GM19372 (cell line): ENCODE data around the gene BAZ2A.
A peak's percentile ranks its signal among the peaks of the same experiment; 100 is the strongest.

Experiments
- ATAC-seq: cut with Tn5 transposase; IDR thresholded peaks from one replicate; pipeline ENCODE4 v1.9.1; 2021; ENCODE audit warnings: mild to moderate bottlenecking, low read depth, moderate library complexity; ENCODE audit not compliant: unreplicated experiment

The BAZ2A gene

DNA sequence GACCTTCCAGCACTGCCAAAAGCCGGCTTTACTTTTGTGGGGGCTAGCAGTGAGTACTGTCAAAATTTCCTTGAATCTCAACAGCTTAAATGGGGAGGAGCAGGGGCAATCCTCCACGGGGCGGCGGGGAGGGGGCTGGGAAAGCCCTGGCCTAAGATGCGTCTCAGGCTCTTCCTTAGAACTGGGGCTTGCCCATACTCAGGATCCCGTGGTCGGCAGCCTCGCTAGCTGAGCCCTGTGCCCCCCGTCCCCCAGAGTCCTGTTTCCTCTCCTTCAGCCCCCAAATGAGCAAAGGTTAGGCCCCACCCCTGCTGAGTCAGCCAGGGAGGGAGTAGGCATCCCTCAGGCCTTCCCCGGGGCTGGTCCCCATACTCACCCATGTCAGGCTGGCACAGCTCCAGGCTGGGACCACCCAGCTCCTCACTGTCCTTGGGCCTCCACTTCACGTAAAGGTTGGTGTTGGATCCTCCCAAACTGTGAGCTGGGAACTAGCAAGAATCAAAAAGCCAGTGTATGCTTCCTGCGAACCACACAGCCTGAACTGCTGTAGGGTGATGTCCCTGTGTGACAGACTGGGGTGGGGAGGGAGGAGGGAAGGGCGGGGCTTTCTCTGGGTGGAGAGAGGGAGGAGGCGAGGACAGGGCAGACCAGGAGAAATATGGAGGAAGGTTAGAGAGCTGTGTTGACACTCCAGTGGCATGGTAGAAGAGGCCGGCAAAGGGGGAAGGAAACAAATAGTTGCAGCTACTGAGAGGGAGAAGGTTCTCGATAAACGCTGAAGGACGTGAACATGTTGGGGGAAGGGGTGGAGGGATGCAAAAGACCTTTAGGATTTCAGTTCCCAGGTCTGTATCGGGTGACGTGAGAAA is 5.9 kb upstream of the BAZ2A start:
- ATAC-seq: peak; percentile 41

DNA sequence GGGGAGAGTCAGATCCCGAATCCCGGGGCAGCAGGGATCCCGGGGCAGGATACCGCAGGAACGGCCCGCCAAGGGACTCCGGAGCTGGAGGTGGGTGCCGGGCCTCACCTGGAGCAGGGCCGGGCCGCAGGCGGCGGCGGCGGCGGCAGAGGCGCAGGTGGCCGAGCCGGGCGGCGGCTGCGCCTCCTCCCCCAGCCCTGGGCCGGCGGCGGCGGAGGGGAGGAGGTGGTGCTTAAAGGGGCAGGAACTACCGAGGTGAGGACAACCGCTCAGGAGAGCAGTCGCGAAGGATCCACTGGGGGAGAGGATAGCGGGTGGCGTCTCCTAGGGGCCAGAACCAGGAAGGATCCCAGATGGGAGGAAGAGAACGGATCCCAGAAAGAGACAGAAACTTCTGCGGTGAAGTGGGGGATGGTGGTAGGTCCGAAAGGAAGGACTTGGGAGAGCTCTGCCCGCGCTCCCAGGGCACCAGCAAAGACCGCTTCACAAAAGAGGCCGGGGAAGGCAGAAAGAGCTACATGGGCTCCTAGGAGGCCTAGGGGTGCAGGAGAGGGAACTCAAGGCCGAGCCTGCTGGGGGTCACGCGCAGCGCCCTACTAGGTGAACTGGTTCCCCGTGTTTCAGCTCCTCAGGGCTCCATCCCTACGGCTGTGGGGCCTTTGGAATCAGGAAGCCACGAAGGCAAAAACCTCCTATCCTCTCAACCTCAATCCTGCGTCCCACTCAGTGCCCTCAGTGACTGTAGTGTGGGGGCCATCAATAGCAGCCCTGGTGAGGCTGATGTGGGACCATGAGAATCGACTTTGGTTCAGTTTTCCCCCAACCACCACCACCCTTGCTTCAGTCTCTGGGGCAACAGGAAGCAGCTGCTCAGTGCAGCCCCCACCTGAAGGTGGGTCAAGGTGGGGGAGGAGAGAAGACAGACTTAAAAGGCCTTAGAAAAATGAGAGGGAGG is 5.0 kb upstream of the BAZ2A start:
- ATAC-seq: peak; percentile 31

DNA sequence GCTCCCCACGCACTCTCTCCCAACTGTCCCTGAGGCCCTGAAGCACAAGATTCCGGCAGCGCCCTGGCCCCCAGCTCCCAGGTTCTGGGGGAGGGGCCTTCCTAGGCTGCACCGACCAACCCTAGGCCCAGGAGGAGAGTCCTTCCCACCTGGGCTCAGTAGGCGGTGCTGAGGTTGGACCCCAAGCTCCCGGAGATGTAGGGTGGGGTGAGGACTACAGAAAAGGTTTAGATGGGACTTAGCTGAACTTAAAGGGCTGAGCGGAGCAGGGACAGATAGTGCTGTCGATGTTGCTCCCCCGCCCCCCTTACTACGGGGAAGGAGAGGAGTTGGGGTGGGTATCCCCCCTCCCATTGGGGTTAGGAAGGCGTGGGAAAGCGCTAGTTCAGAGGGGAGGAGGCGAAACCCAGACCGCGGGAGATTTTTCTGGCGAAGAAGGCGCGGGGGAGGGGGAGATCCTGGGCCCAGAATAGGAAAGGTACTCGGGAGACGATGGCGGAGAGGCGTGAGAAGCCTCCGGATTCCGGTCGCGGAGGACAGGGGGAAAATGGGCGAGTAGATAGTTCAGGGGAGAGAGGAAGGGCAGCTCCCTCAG is 4.2 kb upstream of the BAZ2A start:
- no peak for ATAC-seq

DNA sequence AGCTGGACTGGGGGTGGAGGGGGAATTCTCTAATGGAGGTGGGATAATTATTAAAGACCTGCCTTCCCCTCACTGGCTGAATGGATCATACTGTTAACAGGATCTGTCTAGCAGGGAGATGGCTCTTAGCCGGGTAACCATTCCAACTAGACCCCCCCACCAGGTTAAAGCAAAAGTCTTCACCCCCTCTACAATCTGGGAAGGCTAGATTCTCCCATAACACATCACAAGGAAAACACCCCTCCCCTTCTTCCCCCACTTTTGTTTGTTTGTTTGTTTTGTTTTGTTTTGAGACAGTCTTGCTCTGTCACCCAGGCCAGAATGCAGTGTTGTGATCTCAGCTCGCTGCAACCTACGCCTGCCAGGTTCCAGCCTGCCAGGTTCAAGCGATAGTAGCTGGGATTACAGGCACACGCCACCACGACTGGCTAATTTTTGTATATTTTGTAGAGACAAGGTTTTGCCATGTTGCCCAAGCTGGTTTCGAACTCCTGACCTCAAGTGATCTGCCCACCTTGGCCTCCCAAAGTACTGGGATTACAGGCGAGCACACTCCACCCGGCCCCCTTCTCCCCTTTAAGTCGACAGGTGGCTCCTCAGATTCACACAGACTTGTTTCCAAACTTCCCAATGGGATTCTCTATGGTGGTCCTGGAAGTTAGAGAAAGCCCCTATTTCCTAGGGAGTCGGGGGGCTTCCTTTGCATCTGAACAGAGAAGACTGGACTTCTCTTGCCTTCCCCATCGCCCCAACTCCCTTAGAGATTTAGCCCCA is 3.5 kb upstream of the BAZ2A start:
- ATAC-seq: no peak

DNA sequence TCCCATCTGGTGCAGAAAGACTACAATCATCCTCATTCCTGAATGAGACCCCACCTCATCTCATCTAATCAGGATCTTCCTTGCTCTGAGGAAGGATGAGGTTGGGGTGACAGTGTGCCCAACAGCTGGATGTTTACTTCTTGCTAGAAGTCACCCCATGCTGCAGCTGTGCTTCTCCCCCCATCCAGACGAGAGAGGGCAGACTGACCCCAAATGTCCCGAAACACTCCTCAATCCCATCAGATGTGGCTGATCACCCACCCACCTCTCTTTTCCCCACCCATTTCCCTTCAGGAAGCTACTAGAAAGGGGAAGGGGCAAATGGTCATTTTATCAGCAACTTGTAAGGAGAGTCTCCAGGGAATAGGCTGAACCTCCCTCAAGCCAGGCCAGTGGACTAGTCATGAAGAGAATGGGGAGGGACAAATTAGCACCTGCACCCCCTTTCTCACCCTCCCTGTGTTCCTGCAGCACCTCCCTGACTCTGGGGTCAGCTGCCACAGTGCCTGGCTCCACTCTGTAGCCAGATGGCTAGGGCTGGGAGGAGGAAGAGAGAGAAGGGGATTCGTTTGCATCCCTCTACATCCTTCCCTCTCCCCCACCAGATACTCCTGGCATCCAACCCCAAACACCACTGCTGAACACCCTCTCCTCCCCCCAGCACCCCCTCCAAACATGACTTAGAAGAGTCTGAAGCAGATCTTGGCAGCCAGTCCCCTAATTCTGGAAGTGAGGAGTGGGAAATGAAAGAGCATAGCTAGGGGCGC is 2.8 kb upstream of the BAZ2A start:
- no peak for ATAC-seq

DNA sequence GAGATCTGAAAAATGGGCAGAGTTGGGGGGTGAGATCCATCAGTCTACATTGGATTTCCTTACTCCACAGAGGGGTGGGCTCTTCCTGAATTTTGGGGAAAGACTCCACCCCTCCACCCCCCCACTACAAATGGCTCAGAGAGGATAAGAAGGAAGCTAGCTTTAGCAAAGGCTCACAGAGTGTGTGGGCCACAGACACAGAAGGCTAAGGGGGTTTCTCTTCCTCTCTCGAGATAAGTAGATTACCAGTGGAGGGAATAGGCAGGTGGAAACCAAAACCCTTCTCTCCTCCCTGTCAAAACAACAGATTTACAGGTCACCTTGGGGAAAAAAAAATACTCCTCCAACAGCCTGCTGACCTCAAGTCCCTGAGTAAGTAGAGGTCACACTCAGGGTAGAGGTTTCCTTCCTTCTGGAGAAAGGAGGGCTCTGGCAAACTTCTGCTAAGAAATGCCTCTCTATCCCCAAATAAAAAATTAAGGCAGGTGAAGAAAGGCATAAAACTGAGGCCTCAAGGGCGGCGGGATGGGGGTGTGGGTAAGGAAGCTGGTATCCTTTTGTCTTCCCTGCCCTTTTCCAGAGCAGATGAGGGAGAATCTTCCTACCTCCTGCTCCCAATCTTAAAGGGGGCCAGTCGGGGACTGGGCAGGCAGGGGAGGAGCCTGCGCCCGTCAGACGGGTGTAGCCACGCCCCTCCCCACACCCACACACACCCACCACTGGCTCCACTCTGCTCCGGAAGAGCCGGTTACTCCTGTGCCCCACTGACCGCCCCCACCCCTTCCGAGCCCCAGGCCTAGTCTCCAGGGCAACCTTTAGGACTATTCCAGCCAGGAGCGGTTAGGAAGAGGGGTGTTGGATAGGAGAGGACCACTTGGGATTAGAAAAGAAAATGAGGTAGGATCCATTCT is 1.9 kb upstream of the BAZ2A start:
- ATAC-seq: peak; percentile 29

DNA sequence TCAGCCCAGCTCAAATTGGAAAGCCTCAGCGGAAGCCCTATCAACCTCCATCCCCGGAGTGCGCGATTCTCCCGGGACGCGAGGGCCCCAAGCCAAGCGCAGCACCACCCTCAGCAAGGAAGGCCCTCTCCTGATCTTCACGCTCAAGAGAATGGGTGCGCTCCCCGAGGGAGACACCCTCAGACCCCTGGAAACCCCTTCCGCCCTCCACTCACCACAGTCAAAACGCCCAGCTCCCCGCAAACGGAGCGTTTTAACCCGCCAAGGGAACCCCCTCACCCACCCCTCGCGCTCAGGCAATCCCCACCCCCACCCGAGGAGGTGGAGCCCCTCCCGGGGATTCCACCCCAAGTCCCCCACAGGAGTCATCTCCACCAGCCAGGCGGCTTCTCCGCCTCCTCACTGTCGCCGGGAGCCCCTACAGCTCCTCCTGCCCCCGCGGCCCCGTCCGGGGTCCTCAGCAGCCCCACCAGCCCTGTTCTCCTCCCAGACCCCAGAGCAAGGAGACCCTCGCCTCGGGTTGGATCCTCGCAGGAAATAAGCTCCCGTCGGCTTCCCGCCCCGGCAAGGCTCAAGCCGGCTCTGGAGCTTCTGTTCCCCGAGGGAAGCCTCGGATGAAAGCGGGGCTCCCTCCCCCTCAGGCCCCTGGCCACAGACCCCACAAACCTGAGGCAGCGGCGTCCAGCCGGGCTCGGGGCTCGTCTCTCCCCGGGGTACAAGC is 507 bp downstream of the BAZ2A start:
- peak; percentile 2 for ATAC-seq

DNA sequence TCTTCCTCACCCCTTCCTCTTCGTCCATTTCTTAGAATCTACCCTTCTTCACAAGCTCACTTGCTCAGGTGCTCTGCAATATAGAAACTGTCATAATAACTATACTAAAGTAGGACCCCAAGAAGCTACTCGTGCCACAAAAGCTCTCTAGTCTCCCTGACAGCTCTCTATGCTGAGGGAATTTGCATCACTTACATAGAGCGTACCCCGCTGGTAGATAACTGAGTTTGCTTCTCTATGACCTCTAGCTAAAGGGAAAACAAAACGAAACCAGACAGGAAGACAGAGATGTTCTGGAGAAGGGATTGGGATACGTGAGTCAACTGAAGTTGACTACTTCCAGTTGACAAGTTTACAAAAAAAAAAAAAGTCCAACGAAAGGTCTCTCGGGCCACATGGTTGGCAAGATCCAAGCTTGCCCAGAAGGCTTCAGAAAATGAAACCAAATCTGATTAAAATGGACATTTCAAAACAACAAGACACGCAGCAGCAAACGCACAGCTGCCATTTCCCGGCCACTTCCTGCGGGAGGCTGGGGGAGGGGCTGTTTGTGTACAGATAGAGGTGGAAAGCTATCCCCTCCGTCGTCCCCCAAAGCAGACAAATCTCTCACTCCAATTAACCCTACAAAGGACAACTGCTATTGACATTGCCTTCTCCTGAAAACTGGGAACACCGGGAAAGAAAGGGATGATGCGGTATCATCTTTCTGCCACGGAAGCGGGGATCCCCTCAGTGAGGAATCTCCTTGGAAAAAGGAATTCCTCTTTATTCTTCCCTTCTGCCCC is 1.3 kb downstream of the BAZ2A start:
- ATAC-seq: no peak

DNA sequence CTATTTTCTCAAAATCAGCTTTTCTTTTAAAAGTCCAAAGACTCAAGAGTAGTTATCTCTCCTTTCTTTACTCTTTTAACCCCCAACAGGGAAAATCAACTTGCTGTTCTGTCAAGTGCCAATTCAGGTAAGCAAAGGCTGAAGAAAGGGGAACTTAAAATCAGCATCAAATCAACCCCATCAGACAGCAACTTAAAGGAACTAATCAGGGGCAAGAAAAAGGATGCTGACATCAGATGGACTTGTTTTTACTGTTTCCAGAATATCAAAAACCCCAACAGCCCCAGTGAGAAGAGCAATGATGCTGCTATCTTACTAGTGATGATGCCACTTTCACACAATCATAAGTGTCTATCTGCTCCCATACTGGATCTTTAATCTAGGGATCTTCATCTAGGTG is 3.4 kb downstream of the BAZ2A start:
- no peak for ATAC-seq

DNA sequence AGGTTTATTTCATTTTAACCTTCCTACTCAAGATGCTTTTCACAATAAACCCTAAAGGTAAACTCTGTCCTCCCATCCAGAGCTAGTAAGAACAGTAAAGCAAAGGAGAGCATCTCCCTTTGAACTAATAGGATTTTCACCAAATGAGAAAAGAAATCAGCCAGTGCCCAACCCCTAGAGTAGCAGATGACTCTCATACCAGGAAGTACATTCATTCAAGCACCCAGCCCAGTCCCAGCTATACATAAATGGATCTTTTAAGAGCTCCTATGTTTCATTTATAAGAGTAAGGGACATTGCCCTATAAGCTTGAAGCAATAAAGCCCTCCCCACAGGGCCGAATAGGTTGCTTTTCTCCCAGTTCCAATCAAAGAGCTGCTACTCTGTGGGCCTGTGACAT is 7.6 kb downstream of the BAZ2A start:
- ATAC-seq: no peak

DNA sequence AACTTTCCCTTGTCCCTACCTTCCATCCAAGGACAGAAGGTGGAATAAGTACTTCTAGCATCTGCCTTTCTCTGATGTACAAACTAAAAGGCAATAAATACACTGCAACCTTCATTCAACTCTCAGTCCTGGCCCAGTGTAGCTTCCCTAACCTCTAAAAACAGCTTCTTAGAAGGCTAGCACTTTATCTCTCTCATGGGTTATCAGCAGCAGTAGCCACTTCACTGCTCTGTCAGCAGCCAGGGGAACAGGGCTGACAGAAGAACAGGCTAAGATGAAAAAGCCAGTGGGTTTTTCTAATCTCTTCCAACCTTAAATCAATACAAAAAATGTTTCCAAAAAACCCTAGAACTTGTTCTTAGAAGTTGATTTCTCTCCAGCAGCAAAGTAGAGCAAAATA is 13.2 kb downstream of the BAZ2A start:
- ATAC-seq: no peak

DNA sequence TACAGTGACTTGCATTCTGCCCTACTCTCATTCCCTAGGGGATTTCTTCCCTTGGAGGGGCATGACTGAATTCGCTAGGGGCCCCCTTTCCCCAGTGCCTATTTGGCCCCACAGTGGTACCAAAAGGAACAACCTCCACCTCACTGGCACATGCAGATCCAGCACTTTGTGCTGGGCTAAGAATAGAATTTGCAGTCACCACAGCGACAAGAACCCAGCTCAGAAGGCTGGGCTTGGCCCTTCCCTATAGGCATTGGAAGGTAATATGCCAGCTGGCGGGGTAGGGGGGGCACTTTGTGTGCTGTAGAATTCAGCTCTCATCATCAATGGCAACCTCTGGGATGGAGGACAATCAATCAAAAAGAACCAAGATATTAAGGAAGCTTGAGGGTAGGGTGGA is 13.9 kb downstream of the BAZ2A start:
- ATAC-seq: no peak

DNA sequence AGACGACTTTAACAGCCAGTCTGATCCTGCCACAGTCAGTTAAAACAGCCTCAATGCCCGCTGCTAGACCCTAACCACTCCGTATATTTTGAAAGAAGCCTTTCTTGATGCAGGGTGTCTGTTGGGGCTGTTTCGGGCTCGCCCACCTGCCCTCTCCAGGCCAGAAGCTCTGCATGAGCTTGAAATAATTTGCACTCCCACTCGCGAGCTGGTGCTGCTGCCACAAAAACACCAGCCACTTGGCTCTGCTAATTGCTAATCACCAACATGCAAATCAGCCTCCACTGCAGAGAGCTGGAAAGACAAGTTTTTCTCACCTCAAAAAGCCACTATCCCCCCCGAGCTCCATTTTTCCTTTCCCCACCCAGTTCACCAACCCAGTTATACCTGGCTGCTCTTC is 15.5 kb downstream of the BAZ2A start:
- ATAC-seq: no peak

DNA sequence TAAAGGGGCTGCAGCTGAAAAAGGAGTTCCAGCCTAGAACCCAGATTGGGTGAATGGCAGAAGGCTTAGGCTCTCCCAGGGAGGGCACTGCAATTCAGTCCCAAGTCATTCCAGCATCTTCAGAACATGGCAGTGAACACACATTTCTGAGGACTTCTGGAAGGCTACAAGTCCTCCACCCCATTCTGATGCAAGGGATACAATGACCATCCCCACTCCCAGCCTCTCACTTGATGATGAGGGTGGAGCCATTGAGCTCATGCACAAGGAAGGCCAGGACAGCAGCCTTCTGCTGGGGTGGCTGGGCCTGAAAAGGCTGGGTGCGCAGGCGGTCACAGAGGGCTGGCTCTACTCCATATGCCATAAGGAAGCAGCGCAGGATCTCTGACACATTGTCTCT is 25.8 kb downstream of the BAZ2A start:
- ATAC-seq: no peak

DNA sequence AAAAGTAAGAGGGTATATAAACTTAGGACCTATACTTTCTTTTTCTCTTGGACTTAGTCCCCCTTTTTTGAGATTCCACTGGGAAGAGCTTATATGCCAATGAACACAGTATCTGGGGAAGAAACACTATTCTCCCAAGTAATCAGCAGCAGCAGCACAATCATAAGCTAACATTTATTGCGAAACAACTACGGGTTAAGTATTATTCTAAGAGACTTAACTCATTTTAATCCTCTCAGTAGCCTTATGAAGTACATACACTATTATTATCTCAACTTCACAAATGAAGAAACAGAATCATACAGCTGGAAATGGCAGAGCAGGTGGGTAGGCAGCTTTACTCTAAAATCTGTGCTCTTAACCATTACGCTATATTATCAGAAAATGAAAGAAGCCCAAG is 27.9 kb downstream of the BAZ2A start:
- no peak for ATAC-seq

DNA sequence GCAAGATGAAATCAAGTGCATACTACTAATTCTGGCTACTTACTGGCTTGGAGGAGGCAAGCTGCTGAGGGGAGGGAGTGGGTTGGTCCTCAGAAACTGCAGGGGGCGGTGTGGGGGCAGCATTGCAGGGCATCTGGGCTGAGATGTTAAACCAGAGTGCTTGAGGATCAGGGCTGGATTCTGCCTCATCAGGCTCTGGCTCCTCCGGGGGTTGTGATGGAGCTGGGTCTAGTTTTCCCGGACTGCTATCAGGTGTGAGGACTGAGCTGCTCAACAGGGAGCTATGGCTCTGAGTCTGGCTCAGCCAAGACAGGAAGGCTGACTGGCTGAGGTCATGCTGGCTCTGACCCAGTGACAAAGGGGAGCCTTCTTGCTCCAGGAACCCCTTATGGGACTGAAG is 28.6 kb downstream of the BAZ2A start:
- ATAC-seq: no peak

DNA sequence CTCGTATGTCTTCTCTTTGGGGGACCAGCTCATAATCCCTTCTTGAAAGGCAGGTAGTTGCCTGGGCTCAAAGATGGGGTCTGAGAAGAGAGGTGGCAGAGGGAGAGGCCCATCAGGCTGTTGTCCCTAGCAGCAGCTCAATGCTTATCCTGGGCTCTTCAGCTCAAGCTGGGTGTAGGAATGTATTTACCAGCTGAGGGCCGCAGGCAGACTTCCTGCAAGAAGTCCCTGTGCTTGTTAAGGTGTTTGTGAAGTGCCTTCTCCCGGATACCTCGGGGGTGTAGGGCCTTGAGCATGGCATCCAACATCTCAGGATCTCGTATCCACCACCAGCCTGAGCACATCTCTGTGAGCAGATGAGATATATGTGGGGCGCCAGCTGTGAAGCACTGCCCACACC is 29.4 kb downstream of the BAZ2A start:
- no peak for ATAC-seq
